ENCODE measurements around the gene ATPAF1.

- TF ChIP-seq POLR2A (IDR thresholded peaks at IDR 0.05; ENCODE audit: low read length) (no peak), GATA1 (IDR thresholded peaks at IDR 0.05; ENCODE audit: low read depth, low read length) (no peak)
Observed at GRCh38 chr1:46655848-46656247, 12.3 kb downstream of the ATPAF1 start.
